GM23338 (cell line): ENCODE results near the gene UPF1. TPM values are rescaled to one million over a fixed set of nuclear protein-coding genes. Genes with fewer than 3 reads are reported as not detected.

Experiments
- ATAC-seq: fragments of 200-7000 bp; cut with Tn5 transposase; 3 replicates; pipeline ENCODE4 v1.9.1; 2020
- DNase-seq: peaks from one replicate; pipeline ENCODE4 v3.0.0-alpha.2; 2015; ENCODE audit warnings: low spot score
- H2AFZ ChIP-seq: fragments of 200-600 bp; sonication (generic); 2 replicates; pipeline ENCODE4 v1.8.0; 2016; ENCODE audit warnings: antibody characterized with exemption, mild to moderate bottlenecking, moderate library complexity
- H3F3A ChIP-seq: fragments of 200-600 bp; sonication (generic); replicated peaks from 2 replicates; pipeline ENCODE4 v1.8.0; 2017; ENCODE audit warnings: antibody characterized with exemption, mixed run types, low read depth
- H3K27ac ChIP-seq: fragments of 200-600 bp; sonication (generic); 2 replicates; pipeline ENCODE4 v1.6.1; 2016; ENCODE audit warnings: low read depth
- H3K27me3 ChIP-seq: fragments of 200-600 bp; sonication (generic); 2 replicates; pipeline ENCODE4 v1.8.0; 2016; ENCODE audit warnings: mild to moderate bottlenecking, mixed run types, moderate library complexity; ENCODE audit not compliant: insufficient read depth
- H3K36me3 ChIP-seq: fragments of 200-600 bp; sonication (generic); 2 replicates; pipeline ENCODE4 v1.8.0; 2016; ENCODE audit warnings: mild to moderate bottlenecking; ENCODE audit not compliant: insufficient read depth
- H3K4me1 ChIP-seq: fragments of 200-600 bp; sonication (generic); 2 replicates; pipeline ENCODE4 v1.8.0; 2016; ENCODE audit warnings: mild to moderate bottlenecking, moderate library complexity; ENCODE audit not compliant: insufficient read depth
- H3K4me2 ChIP-seq: fragments of 200-600 bp; sonication (generic); 2 replicates; pipeline ENCODE4 v1.7.1; 2017; ENCODE audit warnings: mixed run types
- H3K4me3 ChIP-seq: fragments of 200-600 bp; sonication (generic); 2 replicates; pipeline ENCODE4 v1.6.1; 2016; ENCODE audit warnings: mixed run types
- H3K79me2 ChIP-seq: fragments of 200-600 bp; sonication (generic); replicated peaks from 2 replicates; pipeline ENCODE4 v1.8.0; 2017; ENCODE audit warnings: mild to moderate bottlenecking; ENCODE audit not compliant: insufficient read depth
- H3K9me2 ChIP-seq: fragments of 200-600 bp; sonication (generic); 2 replicates; pipeline ENCODE4 v1.8.0; 2017; ENCODE audit not compliant: insufficient read depth
- H4K20me1 ChIP-seq: fragments of 200-600 bp; sonication (generic); replicated peaks from 2 replicates; pipeline ENCODE4 v1.8.0; 2017; ENCODE audit warnings: mild to moderate bottlenecking; ENCODE audit not compliant: insufficient read depth
- H3K27ac Mint-ChIP-seq: 2 replicates; pipeline ENCODE4 v1.8.0; 2020; ENCODE audit warnings: inconsistent platforms, mild to moderate bottlenecking, moderate library complexity, mixed read lengths
- H3K27me3 Mint-ChIP-seq: 3 replicates; pipeline ENCODE4 v1.8.0; 2022; ENCODE audit warnings: low read depth, mild to moderate bottlenecking, moderate library complexity, mixed read lengths, inconsistent platforms; ENCODE audit not compliant: insufficient read depth, poor library complexity
- H3K36me3 Mint-ChIP-seq: 3 replicates; pipeline ENCODE4 v1.8.0; 2021; ENCODE audit warnings: low read depth, mild to moderate bottlenecking, inconsistent platforms, moderate library complexity, mixed read lengths
- H3K4me1 Mint-ChIP-seq: 3 replicates; pipeline ENCODE4 v1.8.0; 2020; ENCODE audit warnings: mild to moderate bottlenecking, inconsistent platforms, mixed read lengths
- H3K4me3 Mint-ChIP-seq: 3 replicates; pipeline ENCODE4 v1.8.0; 2021; ENCODE audit warnings: moderate library complexity, mild to moderate bottlenecking, inconsistent platforms, mixed read lengths
- H3K9me3 Mint-ChIP-seq: 3 replicates; pipeline ENCODE4 v1.8.0; 2020; ENCODE audit warnings: moderate library complexity, mild to moderate bottlenecking, inconsistent platforms, mixed read lengths
- CTCF ChIP-seq, 2 experiments: fragments of 200-600 bp in 1 of 2; sonication (generic) in 1 of 2; conservative IDR thresholded peaks; 2 replicates each; pipeline versions ENCODE4 v1.5.1 to v1.6.1; 2016 to 2017; ENCODE audit warnings: antibody characterized with exemption in 2 of 2, low read depth in 2 of 2, mild to moderate bottlenecking in 2 of 2, moderate library complexity in 1 of 2
- ETS1 ChIP-seq: IDR thresholded peaks from 2 replicates; pipeline ENCODE4 v1.6.1; 2016; ENCODE audit warnings: antibody characterized with exemption
- EZH2 ChIP-seq: fragments of 200-600 bp; sonication (generic); IDR thresholded peaks from one replicate; pipeline ENCODE4 v1.8.0; 2017; ENCODE audit warnings: antibody characterized with exemption, mild to moderate bottlenecking, low read depth; ENCODE audit not compliant: unreplicated experiment
- EZH2phosphoT487 ChIP-seq: fragments of 200-600 bp; sonication (generic); IDR thresholded peaks from one replicate; pipeline ENCODE4 v1.8.1; 2018; ENCODE audit warnings: antibody characterized with exemption; ENCODE audit not compliant: unreplicated experiment
- JUNB ChIP-seq: IDR thresholded peaks from one replicate; pipeline ENCODE4 v1.6.1; 2016; ENCODE audit warnings: antibody characterized with exemption; ENCODE audit not compliant: unreplicated experiment
- NANOG ChIP-seq: IDR thresholded peaks from 2 replicates; pipeline ENCODE4 v1.6.1; 2016; ENCODE audit warnings: antibody characterized with exemption, borderline replicate concordance
- POLR2AphosphoS5 ChIP-seq: IDR thresholded peaks from 2 replicates; pipeline ENCODE4 v1.6.1; 2016; ENCODE audit warnings: antibody characterized with exemption, low read depth
- REST ChIP-seq: IDR thresholded peaks from one replicate; pipeline ENCODE4 v1.6.1; 2018; ENCODE audit warnings: antibody characterized with exemption; ENCODE audit not compliant: unreplicated experiment
- STAT1 ChIP-seq: IDR thresholded peaks from one replicate; pipeline ENCODE4 v1.6.1; 2016; ENCODE audit warnings: antibody characterized with exemption; ENCODE audit not compliant: unreplicated experiment
- ZNF114 ChIP-seq: fragments of 250-450 bp; sonication (Bioruptor Pico); IDR thresholded peaks from 2 replicates; pipeline ENCODE4 v1.5.0; 2020; ENCODE audit warnings: mild to moderate bottlenecking, moderate library complexity
- ZNF331 ChIP-seq: fragments of 250-450 bp; sonication (Bioruptor Pico); IDR thresholded peaks from 2 replicates; pipeline ENCODE4 v1.5.0; 2020; ENCODE audit warnings: low read depth, mild to moderate bottlenecking, moderate library complexity
- polyA plus RNA-seq: library from polyadenylated mRNA; unstranded; fragments of >200 nt; fragmentation: Nextera tagmentation; extraction: Ambion mirVana; gene quantifications from 2 replicates; pipeline ENCODE4 v1.2.1, GENCODE V29; 2016
- total RNA-seq: library from RNA; depleted of rRNA; stranded (reverse); fragments of >200 nt; shearing (Covaris generic); gene quantifications from 2 replicates; pipeline ENCODE4 v1.2.3, GENCODE V29; 2014

The UPF1 gene
- total and polyA plus RNA-seq, 2 experiments from 2014 or later, result 13.8 to 138 TPM

GRCh38 chr19:18904334-18905057 is 72.7 kb downstream of the UPF1 start (continued):
- no peak for TF ChIP-seq ZNF114
- no peak for TF ChIP-seq JUNB
- no peak for TF ChIP-seq POLR2AphosphoS5
- no peak for TF ChIP-seq EZH2phosphoT487
- TF ChIP-seq EZH2, result no peak
- TF ChIP-seq REST, result no peak

- H3K27ac Mint-ChIP-seq, result no peak overlapping the region
- Histone ChIP-seq H3K27ac (no peak overlapping the region), H3K27me3 (no peaks in the 10 kb centered on the region), H3K79me2 (no peaks in the 10 kb centered on the region), H3K9me2 (no peaks in the 10 kb centered on the region), H3K4me2 (no peak overlapping the region), H3K4me3 (no peak overlapping the region), H2AFZ (no peak overlapping the region), H4K20me1 (no peaks in the 10 kb centered on the region; the same call in 1 of the 2 replicates), H3K4me1 (no peaks in the 10 kb centered on the region), H3F3A (no peaks in the 10 kb centered on the region), H3K36me3 (no peaks in the 10 kb centered on the region)
- H3K36me3 Mint-ChIP-seq, result peaks cover 15% of the 10 kb centered on the region
- H3K9me3 Mint-ChIP-seq, result no peaks in the 10 kb centered on the region
- no peaks in the 10 kb centered on the region for H3K4me1 Mint-ChIP-seq
- no peak overlapping the region for H3K4me3 Mint-ChIP-seq
- H3K27me3 Mint-ChIP-seq, result peaks cover 2% of the 10 kb centered on the region
- DNase-seq (no peak), ATAC-seq (no peak)
- TF ChIP-seq ZNF331 (CRISPR knock-in tag), result no peak
Measured at GRCh38 chr19:18905058-18905456, 73.3 kb downstream of the UPF1 start.

GRCh38 chr19:18905513-18906236 is 73.9 kb downstream of the UPF1 start:
- H3K27me3 Mint-ChIP-seq, result peaks cover 4% of the 10 kb centered on the region
- ATAC-seq (no peak), DNase-seq (no peak)
- Histone ChIP-seq H3K4me1 (no peaks in the 10 kb centered on the region), H2AFZ (no peak overlapping the region), H3K9me2 (no peaks in the 10 kb centered on the region), H3K27ac (no peak overlapping the region), H3F3A (no peaks in the 10 kb centered on the region), H3K79me2 (no peaks in the 10 kb centered on the region), H3K4me3 (no peak overlapping the region), H3K27me3 (no peaks in the 10 kb centered on the region), H4K20me1 (no peaks in the 10 kb centered on the region; the same call in 1 of the 2 replicates), H3K4me2 (no peak overlapping the region), H3K36me3 (no peaks in the 10 kb centered on the region)
- no peaks in the 10 kb centered on the region for H3K4me1 Mint-ChIP-seq
- H3K9me3 Mint-ChIP-seq, result no peaks in the 10 kb centered on the region
- peaks cover 15% of the 10 kb centered on the region for H3K36me3 Mint-ChIP-seq
- no peak overlapping the region for H3K4me3 Mint-ChIP-seq
- no peak overlapping the region for H3K27ac Mint-ChIP-seq
- no peak for TF ChIP-seq NANOG
- TF ChIP-seq ZNF331 (CRISPR knock-in tag), result no peak
- TF ChIP-seq POLR2AphosphoS5, result no peak
- no peak for TF ChIP-seq EZH2phosphoT487
- TF ChIP-seq EZH2, result no peak
- no peak for TF ChIP-seq REST
- TF ChIP-seq ETS1, result no peak
- no peak for TF ChIP-seq STAT1
- no peak for TF ChIP-seq CTCF (conservative IDR thresholded peaks at IDR 0.05; ENCODE audit: low read depth in 2 of 2)
